Tibial nerve (tissue), 4 donors: Measurements from ENCODE around the gene MLLT1. TPM values are rescaled to one million over a fixed set of nuclear protein-coding genes. Genes with fewer than 3 reads are reported as not detected.

Source experiments
- DNase-seq, 2 donors: peaks; one replicate each; pipeline ENCODE4 v3.0.0-alpha.2; 2019; ENCODE audit warnings: low spot score in 2 of 2
- H3K27ac ChIP-seq, 4 donors: fragments of 200-600 bp; sonication (generic) in 3 of 4; one replicate each; pipeline ENCODE4 v1.5.1; 2017 to 2019; ENCODE audit warnings: mild to moderate bottlenecking in 1 of 4
- H3K27me3 ChIP-seq, 2 donors: fragments of 200-600 bp; sonication (generic) in 1 of 2; one replicate each; pipeline versions ENCODE4 v1.5.1 to v1.6.0; 2017 to 2019
- H3K36me3 ChIP-seq, 3 donors: fragments of 200-600 bp; sonication (generic); one replicate each; pipeline ENCODE4 v1.5.1; 2018 to 2019
- H3K4me1 ChIP-seq, 4 donors: fragments of 200-600 bp; sonication (generic) in 3 of 4; one replicate each; pipeline ENCODE4 v1.5.1; 2017 to 2019
- H3K4me3 ChIP-seq, 4 donors: fragments of 200-600 bp; sonication (generic) in 3 of 4; one replicate each; pipeline ENCODE4 v1.5.1; 2017 to 2019; ENCODE audit warnings: mild to moderate bottlenecking in 1 of 4, moderate library complexity in 1 of 4
- H3K9me3 ChIP-seq, 4 donors: fragments of 200-600 bp; sonication (generic) in 3 of 4; one replicate each; pipeline ENCODE4 v1.5.1; 2017 to 2019
- EP300 ChIP-seq, 2 donors: sonication (generic); formaldehyde crosslinking; IDR thresholded peaks; one replicate each; pipeline ENCODE4 v1.6.1; 2017; ENCODE audit warnings: antibody characterized with exemption in 2 of 2, mild to moderate bottlenecking in 1 of 2
- POLR2A ChIP-seq, 2 donors: fragments of 450-650 bp; IDR thresholded peaks; one replicate each; pipeline ENCODE4 v1.6.1; 2017; ENCODE audit warnings: antibody characterized with exemption in 2 of 2, mild to moderate bottlenecking in 2 of 2, moderate library complexity in 2 of 2
- WGBS, 2 donors: methylation state at CpG; one replicate each; pipeline ENCODE4 v1.1.5; 2018; 5-methylcytosine and 5-hydroxymethylcytosine counted together
- total RNA-seq, 4 donors: library from RNA; depleted of rRNA; stranded (reverse); fragments of >200 nt; gene quantifications; one replicate each; pipeline ENCODE4 v1.1.0, GENCODE V29; 2016
- TF ChIP-seq, protein P1 (sequence below), 5 experiments: fragments of 200-600 bp in 3 of 5; fragments of 450-650 bp in 2 of 5; sonication (generic) in 3 of 5; IDR thresholded peaks; one replicate each; pipeline ENCODE4 v1.5.1; 2016 to 2019; ENCODE audit warnings: antibody characterized with exemption in 5 of 5, mild to moderate bottlenecking in 3 of 5, moderate library complexity in 2 of 5

MLLT1 gene
- total RNA-seq, 4 donors from 2014 or later, result 15.1 to 42.0 (median 19.9) TPM

DNA sequence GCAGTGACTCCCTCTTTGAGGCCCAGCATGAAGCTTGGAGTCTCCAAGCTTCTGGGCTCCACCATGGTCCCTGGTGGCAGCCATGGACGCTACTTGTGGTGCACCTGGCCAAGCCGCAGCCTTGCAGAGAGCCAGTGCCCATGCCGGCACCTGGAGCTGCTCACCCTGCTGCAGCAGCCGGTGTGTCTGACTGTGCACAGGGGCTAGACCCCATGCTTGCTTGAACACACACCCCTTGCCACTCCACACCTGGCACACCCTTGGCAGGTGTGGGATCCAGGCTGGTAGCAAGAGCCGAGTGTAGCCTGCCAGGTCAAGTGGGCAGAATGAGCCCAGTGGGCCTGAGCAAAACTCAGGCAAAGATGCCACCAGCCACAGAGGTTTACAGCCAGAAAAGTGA lies 18.6 kb upstream of the MLLT1 start:
- no peak for DNase-seq
- no peak for TF ChIP-seq POLR2A (IDR thresholded peaks at IDR 0.05)
- TF ChIP-seq EP300 (IDR thresholded peaks at IDR 0.05), result no peak
- no peaks in the 10 kb centered on the region for H3K4me1 ChIP-seq
- no peaks in the 10 kb centered on the region for H3K27me3 ChIP-seq
- no peak overlapping the region for H3K4me3 ChIP-seq
- no peak overlapping the region for H3K27ac ChIP-seq
- H3K36me3 ChIP-seq, result no peaks in the 10 kb centered on the region
- H3K9me3 ChIP-seq, result peaks cover 0 to 20% (median 0%) of the 10 kb centered on the region in 4 donors
- WGBS, 2 donors, result 92 to 100% methylated on average over 1 to 2 of the region's 5 CpGs

DNA sequence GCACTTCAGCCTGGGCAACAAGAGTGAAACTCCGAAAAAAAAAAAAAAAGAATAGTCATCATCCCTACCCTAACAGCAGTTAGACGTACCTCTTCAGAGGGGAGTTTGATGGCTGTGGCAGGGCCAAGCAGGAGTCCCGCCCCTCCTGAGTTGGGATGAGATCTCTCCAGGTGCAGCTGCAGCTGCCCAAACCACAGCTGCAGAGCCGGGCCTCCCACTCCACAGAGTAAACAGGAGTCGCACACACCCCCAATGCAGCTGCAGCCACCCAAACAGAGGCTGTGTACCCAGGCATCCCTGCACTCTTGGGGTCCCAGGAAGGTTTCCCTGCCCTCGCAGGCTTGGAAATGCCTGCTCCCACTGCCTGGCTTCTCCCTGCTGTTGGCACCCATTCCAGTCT lies 17.4 kb upstream of the MLLT1 start:
- TF ChIP-seq EP300 (IDR thresholded peaks at IDR 0.05) (no peak), POLR2A (IDR thresholded peaks at IDR 0.05) (no peak)
- TF ChIP-seq, protein P1, sequence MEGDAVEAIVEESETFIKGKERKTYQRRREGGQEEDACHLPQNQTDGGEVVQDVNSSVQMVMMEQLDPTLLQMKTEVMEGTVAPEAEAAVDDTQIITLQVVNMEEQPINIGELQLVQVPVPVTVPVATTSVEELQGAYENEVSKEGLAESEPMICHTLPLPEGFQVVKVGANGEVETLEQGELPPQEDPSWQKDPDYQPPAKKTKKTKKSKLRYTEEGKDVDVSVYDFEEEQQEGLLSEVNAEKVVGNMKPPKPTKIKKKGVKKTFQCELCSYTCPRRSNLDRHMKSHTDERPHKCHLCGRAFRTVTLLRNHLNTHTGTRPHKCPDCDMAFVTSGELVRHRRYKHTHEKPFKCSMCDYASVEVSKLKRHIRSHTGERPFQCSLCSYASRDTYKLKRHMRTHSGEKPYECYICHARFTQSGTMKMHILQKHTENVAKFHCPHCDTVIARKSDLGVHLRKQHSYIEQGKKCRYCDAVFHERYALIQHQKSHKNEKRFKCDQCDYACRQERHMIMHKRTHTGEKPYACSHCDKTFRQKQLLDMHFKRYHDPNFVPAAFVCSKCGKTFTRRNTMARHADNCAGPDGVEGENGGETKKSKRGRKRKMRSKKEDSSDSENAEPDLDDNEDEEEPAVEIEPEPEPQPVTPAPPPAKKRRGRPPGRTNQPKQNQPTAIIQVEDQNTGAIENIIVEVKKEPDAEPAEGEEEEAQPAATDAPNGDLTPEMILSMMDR (IDR thresholded peaks at IDR 0.05), result no peak
- Histone ChIP-seq H3K4me3 (no peak overlapping the region), H3K27me3 (no peaks in the 10 kb centered on the region), H3K27ac (no peak overlapping the region), H3K4me1 (no peaks in the 10 kb centered on the region), H3K9me3 (peaks cover 0 to 32% (median 2%) of the 10 kb centered on the region in 4 donors), H3K36me3 (no peaks in the 10 kb centered on the region)
- 74 to 76% methylated on average over 5 to 6 of the region's 6 CpGs for WGBS, 2 donors
- DNase-seq, result no peak

DNA sequence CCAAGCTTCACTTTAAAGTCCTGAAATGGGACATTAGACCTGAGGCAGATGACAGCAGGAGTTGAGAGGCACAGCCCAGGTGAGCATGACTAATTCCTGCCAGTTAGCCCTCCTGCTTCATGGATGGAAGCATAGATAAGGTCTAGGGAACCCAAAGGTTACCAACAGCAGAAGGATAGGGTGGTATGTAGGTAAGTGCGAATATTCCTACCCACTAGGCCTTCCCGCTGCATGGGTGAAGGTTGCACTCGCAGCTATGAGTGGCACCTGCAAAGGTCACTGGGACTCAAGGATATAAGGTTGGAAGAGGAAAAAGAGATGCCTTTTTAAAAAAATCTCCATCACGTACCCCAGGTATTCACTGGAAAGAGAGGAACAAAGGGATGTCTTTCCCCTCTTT lies 12.2 kb upstream of the MLLT1 start:
- whole genome bisulfite sequencing, 2 donors, result 65 to 70% methylated on average over 4 of the region's 4 CpGs
- TF ChIP-seq, protein P1 (IDR thresholded peaks at IDR 0.05), result no peak
- TF ChIP-seq POLR2A (IDR thresholded peaks at IDR 0.05) (no peak), EP300 (IDR thresholded peaks at IDR 0.05) (no peak)
- Histone ChIP-seq H3K9me3 (peaks cover 6 to 83% (median 18%) of the 10 kb centered on the region in 4 donors), H3K27me3 (no peaks in the 10 kb centered on the region), H3K4me3 (no peak overlapping the region), H3K27ac (no peak overlapping the region), H3K36me3 (peaks cover 0 to 4% (median 0%) of the 10 kb centered on the region in 3 donors), H3K4me1 (no peaks in the 10 kb centered on the region)
- DNase-seq, result no peak

DNA sequence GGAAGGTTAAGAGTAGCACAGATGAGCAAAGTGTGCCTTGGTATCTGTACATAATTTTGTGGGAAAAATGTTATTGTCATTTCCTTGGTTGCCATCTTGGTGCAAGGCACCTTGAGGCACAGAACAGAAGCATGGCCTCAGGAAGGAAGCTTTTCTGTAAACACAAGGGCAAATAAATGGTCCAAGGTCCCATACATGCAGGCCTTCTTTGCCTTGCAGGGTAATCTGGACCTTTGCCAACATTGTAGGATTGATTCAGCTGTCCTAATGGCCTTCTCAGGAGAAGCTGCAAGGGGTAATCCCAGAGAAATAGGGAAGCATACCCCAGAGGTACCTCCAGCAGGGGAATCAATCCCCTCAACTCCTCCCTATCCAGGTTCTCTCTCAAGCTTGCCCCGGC lies 9.0 kb upstream of the MLLT1 start:
- H3K4me3 ChIP-seq, result no peak overlapping the region
- H3K9me3 ChIP-seq, result peaks cover 6 to 83% (median 18%) of the 10 kb centered on the region in 4 donors
- no peak for DNase-seq
- H3K27ac ChIP-seq, result no peak overlapping the region
- no peak for TF ChIP-seq POLR2A (IDR thresholded peaks at IDR 0.05)
- TF ChIP-seq, protein P1 (IDR thresholded peaks at IDR 0.05), result no peak
- no peak for TF ChIP-seq EP300 (IDR thresholded peaks at IDR 0.05)
- peaks cover 0 to 4% (median 0%) of the 10 kb centered on the region in 3 donors for H3K36me3 ChIP-seq
- H3K27me3 ChIP-seq, result no peaks in the 10 kb centered on the region
- WGBS, 2 donors, result 94 to 100% methylated on average over 1 of the region's 1 CpG
- H3K4me1 ChIP-seq, result no peaks in the 10 kb centered on the region

DNA sequence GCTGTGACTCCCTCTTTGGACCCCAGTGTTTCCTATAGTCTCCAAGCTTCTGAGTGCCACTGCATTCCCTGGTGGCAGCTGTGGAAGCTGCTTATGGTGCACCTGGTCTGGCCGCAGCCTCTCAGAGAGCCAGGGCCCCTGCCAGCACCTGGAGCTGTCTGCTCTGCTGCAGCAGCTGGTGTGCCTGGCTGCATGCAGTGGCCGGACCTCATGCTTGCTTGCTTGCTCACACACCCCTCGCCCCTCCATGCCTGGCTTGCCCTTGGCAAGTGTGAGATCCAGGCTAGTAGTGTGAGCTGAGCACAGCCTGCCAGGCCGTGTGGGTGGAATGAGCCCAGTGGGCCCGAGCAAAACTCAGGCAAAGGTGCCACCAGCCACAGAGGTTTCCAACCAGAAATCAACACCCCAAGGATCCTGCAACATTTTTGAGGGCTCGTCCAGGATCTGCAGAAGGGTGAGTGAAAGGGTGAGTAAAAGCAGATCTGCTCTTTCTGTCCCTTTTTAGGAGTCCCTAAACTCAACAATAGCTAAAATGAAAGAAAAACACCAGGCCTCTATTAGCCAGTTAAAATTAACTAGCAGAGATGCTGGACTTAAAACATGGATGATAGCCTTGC lies 7.6 kb upstream of the MLLT1 start:
- H3K4me3 ChIP-seq, result no peak overlapping the region
- H3K27ac ChIP-seq, result no peak overlapping the region
- TF ChIP-seq POLR2A (IDR thresholded peaks at IDR 0.05) (no peak), EP300 (IDR thresholded peaks at IDR 0.05) (no peak)
- TF ChIP-seq, protein P1 (IDR thresholded peaks at IDR 0.05), result no peak
- no peaks in the 10 kb centered on the region for H3K4me1 ChIP-seq
- DNase-seq, result no peak
- peaks cover 0 to 4% (median 0%) of the 10 kb centered on the region in 3 donors for H3K36me3 ChIP-seq
- peaks cover 6 to 69% (median 18%) of the 10 kb centered on the region in 4 donors for H3K9me3 ChIP-seq
- 88 to 89% methylated on average over 3 to 5 of the region's 6 CpGs for WGBS, 2 donors
- H3K27me3 ChIP-seq, result no peaks in the 10 kb centered on the region
